Neural cell (in vitro differentiated cells): Measurements from ENCODE around the gene PLA2G1B. TPM values are rescaled to one million over a fixed set of nuclear protein-coding genes. Genes with fewer than 3 reads are reported as not detected.

Experiments used
- H2AFZ ChIP-seq: fragments of 200-600, 300-800 bp; sonication (generic), shearing (Covaris generic); 2 replicates; pipeline ENCODE4 v1.6.0; 2014; ENCODE audit warnings: low read depth, mild to moderate bottlenecking, antibody characterized with exemption, low read length, moderate library complexity
- H3F3A ChIP-seq: fragments of 200-600 bp; shearing (Covaris generic); 2 replicates; pipeline ENCODE4 v1.6.1; 2016; ENCODE audit warnings: mild to moderate bottlenecking, moderate library complexity, mixed read lengths, antibody characterized with exemption, low read length; ENCODE audit not compliant: insufficient read depth, poor library complexity, severe bottlenecking
- H3K27ac ChIP-seq: fragments of 200-600, 300-800 bp; sonication (generic), shearing (Covaris generic); 2 replicates; pipeline ENCODE4 v1.5.1; 2014; ENCODE audit warnings: mild to moderate bottlenecking, low read length, moderate library complexity
- H3K27me3 ChIP-seq: fragments of 300-800, 200-600 bp; sonication (generic), shearing (Covaris generic); 2 replicates; pipeline ENCODE4 v1.6.0; 2014; ENCODE audit warnings: mild to moderate bottlenecking, low read depth, low read length, moderate library complexity; ENCODE audit not compliant: insufficient read depth
- H3K36me3 ChIP-seq: fragments of 300-800, 200-600 bp; sonication (generic), shearing (Covaris generic); 2 replicates; pipeline ENCODE4 v1.5.1; 2014; ENCODE audit warnings: mild to moderate bottlenecking, antibody characterized with exemption, low read length, moderate library complexity; ENCODE audit not compliant: insufficient read depth
- H3K4me2 ChIP-seq: fragments of 300-800, 200-600 bp; sonication (generic), shearing (Covaris generic); 2 replicates; pipeline ENCODE4 v1.6.0; 2014; ENCODE audit warnings: mild to moderate bottlenecking, low read length
- H3K4me3 ChIP-seq: fragments of 300-800, 200-600 bp; sonication (generic), shearing (Covaris generic); 2 replicates; pipeline ENCODE4 v1.5.1; 2014; ENCODE audit warnings: mild to moderate bottlenecking, low read length, moderate library complexity
- H3K79me2 ChIP-seq: fragments of 200-600 bp; shearing (Covaris generic); replicated peaks from 2 replicates; pipeline ENCODE4 v1.6.0; 2014; ENCODE audit warnings: mild to moderate bottlenecking, low read length, moderate library complexity; ENCODE audit not compliant: insufficient read depth
- H3K9ac ChIP-seq: fragments of 300-800, 200-600 bp; sonication (generic), shearing (Covaris generic); 2 replicates; pipeline ENCODE4 v1.6.1; 2016; ENCODE audit warnings: mild to moderate bottlenecking, low read length, mixed read lengths
- H3K9me2 ChIP-seq: fragments of 200-600 bp; shearing (Covaris generic); 2 replicates; pipeline ENCODE4 v1.6.1; 2016; ENCODE audit warnings: mild to moderate bottlenecking, low read length, mixed read lengths; ENCODE audit not compliant: insufficient read depth
- H3K9me3 ChIP-seq: fragments of 200-600, 300-800 bp; sonication (generic), shearing (Covaris generic); 2 replicates; pipeline ENCODE4 v1.6.1; 2016; ENCODE audit warnings: mild to moderate bottlenecking, mixed run types, low read length, moderate library complexity, mixed read lengths
- H4K20me1 ChIP-seq: fragments of 200-600 bp; shearing (Covaris generic); 2 replicates; pipeline ENCODE4 v1.6.1; 2016; ENCODE audit warnings: mild to moderate bottlenecking, mixed run types; ENCODE audit not compliant: insufficient read depth
- CTCF ChIP-seq: fragments of 450-650 bp; IDR thresholded peaks from 2 replicates; pipeline ENCODE4 v1.5.1; 2014; ENCODE audit warnings: antibody characterized with exemption, mild to moderate bottlenecking, moderate library complexity; ENCODE audit not compliant: poor library complexity, severe bottlenecking
- EP300 ChIP-seq: fragments of 450-650 bp; conservative IDR thresholded peaks from 2 replicates; pipeline ENCODE4 v1.6.1; 2014; ENCODE audit warnings: antibody characterized with exemption, mild to moderate bottlenecking, moderate library complexity; ENCODE audit not compliant: poor library complexity, severe bottlenecking
- EZH2 ChIP-seq: fragments of 200-600, 300-800 bp; shearing (Covaris generic), sonication (generic); IDR thresholded peaks from 2 replicates; pipeline ENCODE4 v1.6.1; 2014; ENCODE audit warnings: antibody characterized with exemption, low read length, borderline replicate concordance, mild to moderate bottlenecking; ENCODE audit not compliant: insufficient read depth, poor library complexity, severe bottlenecking
- MXI1 ChIP-seq: fragments of 450-650 bp; conservative IDR thresholded peaks from 2 replicates; pipeline ENCODE4 v1.6.1; 2014; ENCODE audit warnings: antibody characterized with exemption, mild to moderate bottlenecking; ENCODE audit not compliant: poor library complexity, severe bottlenecking
- POLR2AphosphoS5 ChIP-seq: IDR thresholded peaks from 2 replicates; pipeline ENCODE4 v1.6.1; 2012
- RAD21 ChIP-seq: fragments of 450-650 bp; conservative IDR thresholded peaks from 2 replicates; pipeline ENCODE4 v1.6.1; 2014; ENCODE audit warnings: antibody characterized with exemption, mild to moderate bottlenecking, moderate library complexity
- SMC3 ChIP-seq: fragments of 450-650 bp; conservative IDR thresholded peaks from 2 replicates; pipeline ENCODE4 v1.6.1; 2014; ENCODE audit warnings: antibody characterized with exemption, mild to moderate bottlenecking, moderate library complexity; ENCODE audit not compliant: poor library complexity
- TAF1 ChIP-seq: IDR thresholded peaks from 2 replicates; pipeline ENCODE4 v1.6.1; 2012; ENCODE audit warnings: low read depth
- polyA plus RNA-seq: library from polyadenylated mRNA; depleted of rRNA; stranded (reverse); fragments of >200 nt; gene quantifications from 2 replicates; pipeline ENCODE4 v1.2.3, GENCODE V29; 2014
- TF ChIP-seq, protein P1 (sequence below): IDR thresholded peaks from 2 replicates; pipeline ENCODE4 v1.6.1; 2012; ENCODE audit warnings: borderline replicate concordance

The PLA2G1B gene
- polyA plus RNA-seq, 1 donor from 2014 or later = not detected

- Histone ChIP-seq H3K27ac (no peak overlapping the region), H3K79me2 (peaks cover 8% of the 10 kb centered on the region), H2AFZ (no peak overlapping the region), H3F3A (no peaks in the 10 kb centered on the region), H4K20me1 (no peaks in the 10 kb centered on the region), H3K36me3 (no peaks in the 10 kb centered on the region), H3K4me3 (no peak overlapping the region), H3K9ac (no peak overlapping the region), H3K27me3 (no peaks in the 10 kb centered on the region), H3K4me2 (no peak overlapping the region), H3K9me2 (no peaks in the 10 kb centered on the region), H3K9me3 (no peaks in the 10 kb centered on the region)
- TF ChIP-seq, protein P1, sequence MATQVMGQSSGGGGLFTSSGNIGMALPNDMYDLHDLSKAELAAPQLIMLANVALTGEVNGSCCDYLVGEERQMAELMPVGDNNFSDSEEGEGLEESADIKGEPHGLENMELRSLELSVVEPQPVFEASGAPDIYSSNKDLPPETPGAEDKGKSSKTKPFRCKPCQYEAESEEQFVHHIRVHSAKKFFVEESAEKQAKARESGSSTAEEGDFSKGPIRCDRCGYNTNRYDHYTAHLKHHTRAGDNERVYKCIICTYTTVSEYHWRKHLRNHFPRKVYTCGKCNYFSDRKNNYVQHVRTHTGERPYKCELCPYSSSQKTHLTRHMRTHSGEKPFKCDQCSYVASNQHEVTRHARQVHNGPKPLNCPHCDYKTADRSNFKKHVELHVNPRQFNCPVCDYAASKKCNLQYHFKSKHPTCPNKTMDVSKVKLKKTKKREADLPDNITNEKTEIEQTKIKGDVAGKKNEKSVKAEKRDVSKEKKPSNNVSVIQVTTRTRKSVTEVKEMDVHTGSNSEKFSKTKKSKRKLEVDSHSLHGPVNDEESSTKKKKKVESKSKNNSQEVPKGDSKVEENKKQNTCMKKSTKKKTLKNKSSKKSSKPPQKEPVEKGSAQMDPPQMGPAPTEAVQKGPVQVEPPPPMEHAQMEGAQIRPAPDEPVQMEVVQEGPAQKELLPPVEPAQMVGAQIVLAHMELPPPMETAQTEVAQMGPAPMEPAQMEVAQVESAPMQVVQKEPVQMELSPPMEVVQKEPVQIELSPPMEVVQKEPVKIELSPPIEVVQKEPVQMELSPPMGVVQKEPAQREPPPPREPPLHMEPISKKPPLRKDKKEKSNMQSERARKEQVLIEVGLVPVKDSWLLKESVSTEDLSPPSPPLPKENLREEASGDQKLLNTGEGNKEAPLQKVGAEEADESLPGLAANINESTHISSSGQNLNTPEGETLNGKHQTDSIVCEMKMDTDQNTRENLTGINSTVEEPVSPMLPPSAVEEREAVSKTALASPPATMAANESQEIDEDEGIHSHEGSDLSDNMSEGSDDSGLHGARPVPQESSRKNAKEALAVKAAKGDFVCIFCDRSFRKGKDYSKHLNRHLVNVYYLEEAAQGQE = no peak
- no peak for TF ChIP-seq MXI1
- no peak for TF ChIP-seq POLR2AphosphoS5
- TF ChIP-seq RAD21 = no peak
- no peak for TF ChIP-seq EZH2
These were observed 46.1 kb upstream of the PLA2G1B start for GRCh38 chr12:120373683-120374082.

GRCh38 chr12:120370343-120371243 lies 43.0 kb upstream of the PLA2G1B start:
- Histone ChIP-seq H3K4me3 (peak overlapping the region; percentile 78), H3K4me2 (peak overlapping the region; percentile 85), H3K9me2 (no peaks in the 10 kb centered on the region), H3K27ac (no peak overlapping the region), H2AFZ (no peak overlapping the region), H3K27me3 (no peaks in the 10 kb centered on the region), H3F3A (peaks cover 6% of the 10 kb centered on the region), H3K79me2 (peaks cover 31% of the 10 kb centered on the region), H3K9me3 (no peaks in the 10 kb centered on the region), H3K36me3 (no peaks in the 10 kb centered on the region), H4K20me1 (no peaks in the 10 kb centered on the region), H3K9ac (peak overlapping the region; percentile 91)
- TF ChIP-seq RAD21 (no peak), MXI1 (no peak), SMC3 (no peak), EZH2 (no peak), POLR2AphosphoS5 (no peak), EP300 (no peak), TAF1 (no peak), CTCF (no peak)
- TF ChIP-seq, protein P1 = no peak
